HepG2 (cell line): ENCODE data around the gene CDC34. TPM values are rescaled to one million over a fixed set of nuclear protein-coding genes. Genes with fewer than 3 reads are reported as not detected.
A peak's percentile ranks its signal among the peaks of the same experiment; 100 is the strongest.

Experiments used
- ATAC-seq: fragments of 200-7000 bp; cut with Tn5 transposase; 3 replicates; pipeline ENCODE4 v1.9.1; 2020; ENCODE audit warnings: mild to moderate bottlenecking, moderate library complexity
- BruUV-seq: library from RNA; stranded (reverse); fragments of 400-500 nt; replicated peaks from 2 replicates; lab custom pipeline; 2021; lab: Mats Ljungman, UMichigan
- CTCF ChIA-PET: fragments of 300-600 bp; formaldehyde crosslinking; extraction: SDS; loops from one replicate; lab custom pipeline; 2021; ENCODE audit warnings: low total read pairs, inconsistent platforms, low intra/inter-chr PET ratio; lab: Yijun Ruan, JAX
- POLR2A ChIA-PET: fragments of 350-600 bp; sonication (Branson Sonifier 250); formaldehyde crosslinking; loops from one replicate; lab custom pipeline; 2020; ENCODE audit warnings: antibody characterized with exemption, inconsistent platforms; lab: Yijun Ruan, JAX
- DNase-seq: peaks from one replicate; pipeline ENCODE4 v3.0.0-alpha.2; 2015; ENCODE audit warnings: low spot score
- FAIRE-seq: peaks from 3 replicates; lab custom pipeline; 2011; peaks lifted over from hg19 to GRCh38; lab: Jason Lieb, UNC
- H2AFZ ChIP-seq: one replicate; pipeline ENCODE4 v1.6.1; 2011; ENCODE audit warnings: low read length, inconsistent platforms
- H3K27ac ChIP-seq: fragments of 300-600 bp; 3 replicates; pipeline ENCODE4 v1.8.0; 2011; ENCODE audit warnings: mixed run types, mild to moderate bottlenecking, mixed read lengths, low read length, inconsistent platforms; ENCODE audit not compliant: insufficient read depth; ENCODE audit errors: extremely low read length
- H3K27me3 ChIP-seq, 2 experiments: fragments of 200-600 bp in 1 of 2; 2 replicates in 1 of 2; 3 replicates in 1 of 2; pipeline versions ENCODE4 v1.6.0 to v1.8.0; 2011; ENCODE audit warnings: low read length in 2 of 2, mild to moderate bottlenecking in 2 of 2, moderate library complexity in 2 of 2, inconsistent platforms in 1 of 2; ENCODE audit not compliant: insufficient read depth in 2 of 2, control insufficient read depth in 1 of 2
- H3K36me3 ChIP-seq, 2 experiments: fragments of 200-600 bp in 1 of 2; replicated peaks in 1 of 2; 2 replicates in 1 of 2; 3 replicates in 1 of 2; pipeline versions ENCODE4 v1.5.1 to v1.8.0; 2011; ENCODE audit warnings: low read length in 2 of 2, inconsistent platforms in 1 of 2; ENCODE audit not compliant: insufficient read depth in 2 of 2, control insufficient read depth in 1 of 2
- H3K4me1 ChIP-seq: 2 replicates; pipeline ENCODE4 v1.5.1; 2012; ENCODE audit warnings: low read length, inconsistent platforms; ENCODE audit not compliant: insufficient read depth
- H3K4me2 ChIP-seq: 2 replicates; pipeline ENCODE4 v1.6.0; 2011; ENCODE audit warnings: low read depth, low read length, inconsistent platforms
- H3K4me3 ChIP-seq, 3 experiments: fragments of 200-600 bp in 1 of 3; sonication (generic), shearing (Covaris generic) in 1 of 3; replicated peaks in 1 of 3; 2 replicates each; pipeline ENCODE4 v1.5.1; 2011 to 2016; ENCODE audit warnings: low read length in 3 of 3, inconsistent platforms in 2 of 3, low read depth in 2 of 3, mild to moderate bottlenecking in 2 of 3, control low read depth in 1 of 3, mixed read lengths in 1 of 3; ENCODE audit not compliant: insufficient read depth in 1 of 3
- H3K79me2 ChIP-seq: one replicate; pipeline ENCODE4 v1.6.1; 2011; ENCODE audit warnings: low read length, inconsistent platforms; ENCODE audit not compliant: insufficient read depth
- H3K9ac ChIP-seq: 2 replicates; pipeline ENCODE4 v1.6.0; 2011; ENCODE audit warnings: mild to moderate bottlenecking, low read depth, low read length, inconsistent platforms; ENCODE audit not compliant: insufficient read depth
- H3K9me3 ChIP-seq: 2 replicates; pipeline ENCODE4 v1.5.1; 2012; ENCODE audit warnings: mild to moderate bottlenecking, low read length
- H4K20me1 ChIP-seq: 2 replicates; pipeline ENCODE4 v1.6.0; 2011; ENCODE audit warnings: inconsistent platforms, mild to moderate bottlenecking, low read length, moderate library complexity; ENCODE audit not compliant: insufficient read depth
- GATAD1 ChIP-seq: IDR thresholded peaks from 2 replicates; pipeline ENCODE4 v1.6.1; 2016; ENCODE audit warnings: missing genetic modification reagents, missing compliant biosample characterization
- GLI4 ChIP-seq: sonication (generic); formaldehyde crosslinking; IDR thresholded peaks from 2 replicates; pipeline ENCODE4 v1.5.1; 2020; ENCODE audit warnings: missing genetic modification reagents, mild to moderate bottlenecking, moderate library complexity, borderline replicate concordance
- HOXA5 ChIP-seq: sonication (generic); formaldehyde crosslinking; IDR thresholded peaks from 2 replicates; pipeline ENCODE4 v1.4.0; 2020; ENCODE audit warnings: missing genetic modification reagents
- KLF12 ChIP-seq: sonication (generic); formaldehyde crosslinking; IDR thresholded peaks from 2 replicates; pipeline ENCODE4 v1.4.0; 2020; ENCODE audit warnings: missing genetic modification reagents, borderline replicate concordance
- MEIS2 ChIP-seq: sonication (generic); formaldehyde crosslinking; IDR thresholded peaks from 2 replicates; pipeline ENCODE4 v1.9.0; 2021; ENCODE audit warnings: mild to moderate bottlenecking, missing genetic modification reagents
- ZFP62 ChIP-seq: sonication (generic); formaldehyde crosslinking; IDR thresholded peaks from 2 replicates; pipeline ENCODE4 v1.4.0; 2020; ENCODE audit warnings: missing genetic modification reagents
- ZNF253 ChIP-seq: sonication (generic); formaldehyde crosslinking; IDR thresholded peaks from 2 replicates; pipeline ENCODE4 v1.8.0; 2022; ENCODE audit warnings: mild to moderate bottlenecking, missing genetic modification reagents, borderline replicate concordance
- ZNF775 ChIP-seq: sonication (generic); formaldehyde crosslinking; IDR thresholded peaks from 2 replicates; pipeline ENCODE4 v1.4.0; 2020; ENCODE audit warnings: missing genetic modification reagents, mild to moderate bottlenecking, moderate library complexity, borderline replicate concordance
- WGBS: methylation state at CpG from one replicate; pipeline ENCODE4 v1.1.6; 2017; ENCODE audit warnings: low lambda C conversion rate; 5-methylcytosine and 5-hydroxymethylcytosine counted together
- in situ Hi-C: cut with HindIII; loops from 2 replicates; pipeline ENCODE4 v1.10.0; 2017; ENCODE audit warnings: low pct_unique_long_range_greater_than_20kb; ENCODE audit not compliant: extremely low pct_ligation_motif_present
- intact Hi-C: fragments of 100-400 bp; cut with micrococcal nuclease; formaldehyde crosslinking; loops from one replicate; pipeline ENCODE4 v1.10.0; 2022; ENCODE audit not compliant: unreplicated experiment
- polyA plus RNA-seq, 8 experiments: library from polyadenylated mRNA; depleted of rRNA in 3 of 8; stranded (reverse) in 7 of 8; unstranded in 1 of 8; fragments of >200 nt; fragmentation: Illumina TruSeq in 4 of 8; extraction: Trizol in 4 of 8; gene quantifications; 2 replicates each; pipeline versions ENCODE4 v1.2.1 to v1.2.3, GENCODE V29; 2011 to 2016; ENCODE audit warnings: low read depth in 4 of 8, missing spikeins in 1 of 8, mixed read lengths in 1 of 8; ENCODE audit not compliant: insufficient read depth in 1 of 8
- total RNA-seq, 5 experiments: library from RNA; depleted of rRNA; stranded (reverse); fragments of >200 nt; fragmentation: Illumina TruSeq; extraction: Trizol; gene quantifications; 2 replicates each; pipeline ENCODE4 v1.2.3, GENCODE V29; 2016; ENCODE audit warnings: low read depth in 1 of 5
- TF ChIP-seq, protein P1 (sequence below): sonication (generic); formaldehyde crosslinking; IDR thresholded peaks from 2 replicates; pipeline ENCODE4 v1.4.0; 2020; ENCODE audit warnings: low read depth, mild to moderate bottlenecking, missing genetic modification reagents
- TF ChIP-seq, protein P2 (sequence below): sonication (generic); formaldehyde crosslinking; IDR thresholded peaks from 2 replicates; pipeline ENCODE4 v1.5.0; 2020; ENCODE audit warnings: missing genetic modification reagents
- TF ChIP-seq, protein P3 (sequence below): sonication (generic); formaldehyde crosslinking; IDR thresholded peaks from 2 replicates; pipeline ENCODE4 v1.5.1; 2020; ENCODE audit warnings: missing genetic modification reagents, mild to moderate bottlenecking, borderline replicate concordance
- TF ChIP-seq, protein P4 (sequence below): sonication (generic); formaldehyde crosslinking; IDR thresholded peaks from 2 replicates; pipeline ENCODE4 v1.4.0; 2020; ENCODE audit warnings: missing genetic modification reagents
- TF ChIP-seq, protein P5 (sequence below): IDR thresholded peaks from 2 replicates; pipeline ENCODE4 v1.6.1; 2016
- TF ChIP-seq, protein P6 (sequence below): sonication (generic); formaldehyde crosslinking; IDR thresholded peaks from 2 replicates; pipeline ENCODE4 v1.5.0; 2020; ENCODE audit warnings: missing genetic modification reagents
- TF ChIP-seq, protein P7 (sequence below): sonication (generic); formaldehyde crosslinking; IDR thresholded peaks from 2 replicates; pipeline ENCODE4 v1.5.0; 2020; ENCODE audit warnings: missing genetic modification reagents

CDC34 gene
- total and polyA plus RNA-seq, 2 of the 13 experiments (the other 11 are each of a cell fraction or from before 2014, with no cell fraction given): 138 to 150 TPM

DNA sequence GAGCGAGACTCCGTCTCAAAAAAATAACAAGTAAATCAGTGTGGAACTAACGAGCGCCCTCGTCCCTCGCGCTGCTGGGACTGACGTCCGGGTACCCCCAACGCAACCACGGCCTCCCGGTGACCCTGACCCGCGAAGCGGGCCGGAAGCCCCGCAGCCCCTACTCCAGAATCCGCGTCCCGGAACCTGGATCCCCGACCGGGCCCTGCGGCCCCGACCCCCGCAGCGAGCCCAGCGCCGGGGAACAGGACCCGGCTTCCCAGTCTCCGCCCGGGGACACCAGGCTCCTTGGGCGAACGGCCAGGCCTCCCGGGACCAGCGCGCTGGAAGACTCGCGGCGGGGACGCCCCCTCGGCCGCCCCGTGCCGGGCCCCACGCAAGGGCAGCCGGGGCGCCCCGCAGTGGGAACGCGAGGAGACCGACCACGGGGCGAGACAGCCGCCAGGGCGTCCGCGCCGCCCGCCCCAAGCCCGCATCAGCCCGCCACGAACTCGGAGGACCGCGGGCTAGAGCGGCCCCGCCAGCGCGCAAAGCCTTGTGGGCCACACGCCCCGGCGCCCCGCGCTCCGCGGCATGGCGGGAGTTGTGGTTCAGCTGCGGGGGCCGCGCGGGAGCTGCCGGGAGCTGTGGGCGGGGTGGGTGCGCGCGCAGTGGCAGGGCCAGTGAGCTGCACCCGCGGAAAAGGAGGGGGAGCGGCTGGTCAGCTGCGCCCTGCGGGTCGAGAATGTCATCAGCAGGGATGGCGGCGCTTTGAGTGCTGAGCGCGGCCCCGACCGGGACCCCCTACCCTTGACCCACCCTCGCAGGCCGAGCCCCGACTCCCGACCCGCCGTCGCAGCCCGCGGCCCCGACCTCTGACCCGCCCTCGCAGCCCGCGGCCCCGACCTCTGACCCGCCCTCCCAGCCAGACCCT is 42.8 kb upstream of the CDC34 start:
- POLR2A ChIA-PET: interaction anchor here (0.6 to 2.1 kb wide), 7 partner anchors 9 to 42 kb away, joined by 3 to 19 read pairs (median 6); partner anchors contain the start of gene CDC34
- Histone ChIP-seq H3K4me1 (peaks cover 57% of the 10 kb centered on the region), H2AFZ (no peak overlapping the region), H3K79me2 (peaks cover 3% of the 10 kb centered on the region), H4K20me1 (no peaks in the 10 kb centered on the region), H3K9me3 (no peaks in the 10 kb centered on the region), H3K4me2 (peak overlapping the region; percentile 84), H3K36me3 (no peaks in the 10 kb centered on the region), H3K27me3 (no peaks in the 10 kb centered on the region), H3K9ac (peak overlapping the region; percentile 97), H3K27ac (peak overlapping the region; percentile 99), H3K4me3 (peak overlapping the region; percentile 92 to 94 (median 93))
- 12% methylated on average over 15 of the region's 114 CpGs for WGBS
- in situ Hi-C loops (no loop called here), intact Hi-C loops (no loop called here)
- BruUV-seq: TSS peak; percentile 71
- ATAC-seq (peak; percentile 79), FAIRE-seq (no peak), DNase-seq (peak; percentile 82)
- CTCF ChIA-PET: no interaction called here
- TF ChIP-seq GATAD1 (peak; percentile 91), GLI4 (CRISPR knock-in tag) (no peak), ZNF775 (CRISPR knock-in tag) (no peak), HOXA5 (CRISPR knock-in tag) (no peak; the same call in none of the 2 replicates), KLF12 (CRISPR knock-in tag) (peak; percentile 95), ZNF253 (CRISPR knock-in tag) (peak; percentile 66; the same call in 1 of the 2 replicates), MEIS2 (CRISPR knock-in tag) (peak; percentile 76), ZFP62 (CRISPR knock-in tag) (peak; percentile 94; the same call in 1 of the 2 replicates)
- TF ChIP-seq, protein P1, sequence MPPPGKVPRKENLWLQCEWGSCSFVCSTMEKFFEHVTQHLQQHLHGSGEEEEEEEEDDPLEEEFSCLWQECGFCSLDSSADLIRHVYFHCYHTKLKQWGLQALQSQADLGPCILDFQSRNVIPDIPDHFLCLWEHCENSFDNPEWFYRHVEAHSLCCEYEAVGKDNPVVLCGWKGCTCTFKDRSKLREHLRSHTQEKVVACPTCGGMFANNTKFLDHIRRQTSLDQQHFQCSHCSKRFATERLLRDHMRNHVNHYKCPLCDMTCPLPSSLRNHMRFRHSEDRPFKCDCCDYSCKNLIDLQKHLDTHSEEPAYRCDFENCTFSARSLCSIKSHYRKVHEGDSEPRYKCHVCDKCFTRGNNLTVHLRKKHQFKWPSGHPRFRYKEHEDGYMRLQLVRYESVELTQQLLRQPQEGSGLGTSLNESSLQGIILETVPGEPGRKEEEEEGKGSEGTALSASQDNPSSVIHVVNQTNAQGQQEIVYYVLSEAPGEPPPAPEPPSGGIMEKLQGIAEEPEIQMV (CRISPR knock-in tag): peak; percentile 79
- TF ChIP-seq, protein P2, sequence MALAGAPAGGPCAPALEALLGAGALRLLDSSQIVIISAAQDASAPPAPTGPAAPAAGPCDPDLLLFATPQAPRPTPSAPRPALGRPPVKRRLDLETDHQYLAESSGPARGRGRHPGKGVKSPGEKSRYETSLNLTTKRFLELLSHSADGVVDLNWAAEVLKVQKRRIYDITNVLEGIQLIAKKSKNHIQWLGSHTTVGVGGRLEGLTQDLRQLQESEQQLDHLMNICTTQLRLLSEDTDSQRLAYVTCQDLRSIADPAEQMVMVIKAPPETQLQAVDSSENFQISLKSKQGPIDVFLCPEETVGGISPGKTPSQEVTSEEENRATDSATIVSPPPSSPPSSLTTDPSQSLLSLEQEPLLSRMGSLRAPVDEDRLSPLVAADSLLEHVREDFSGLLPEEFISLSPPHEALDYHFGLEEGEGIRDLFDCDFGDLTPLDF (CRISPR knock-in tag): peak; percentile 95
- TF ChIP-seq, protein P3, sequence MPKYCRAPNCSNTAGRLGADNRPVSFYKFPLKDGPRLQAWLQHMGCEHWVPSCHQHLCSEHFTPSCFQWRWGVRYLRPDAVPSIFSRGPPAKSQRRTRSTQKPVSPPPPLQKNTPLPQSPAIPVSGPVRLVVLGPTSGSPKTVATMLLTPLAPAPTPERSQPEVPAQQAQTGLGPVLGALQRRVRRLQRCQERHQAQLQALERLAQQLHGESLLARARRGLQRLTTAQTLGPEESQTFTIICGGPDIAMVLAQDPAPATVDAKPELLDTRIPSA (CRISPR knock-in tag): no peak
- TF ChIP-seq, protein P4, sequence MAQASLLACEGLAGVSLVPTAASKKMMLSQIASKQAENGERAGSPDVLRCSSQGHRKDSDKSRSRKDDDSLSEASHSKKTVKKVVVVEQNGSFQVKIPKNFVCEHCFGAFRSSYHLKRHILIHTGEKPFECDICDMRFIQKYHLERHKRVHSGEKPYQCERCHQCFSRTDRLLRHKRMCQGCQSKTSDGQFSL (CRISPR knock-in tag): peak; percentile 48; the same call in 1 of the 2 replicates
- TF ChIP-seq, protein P5, sequence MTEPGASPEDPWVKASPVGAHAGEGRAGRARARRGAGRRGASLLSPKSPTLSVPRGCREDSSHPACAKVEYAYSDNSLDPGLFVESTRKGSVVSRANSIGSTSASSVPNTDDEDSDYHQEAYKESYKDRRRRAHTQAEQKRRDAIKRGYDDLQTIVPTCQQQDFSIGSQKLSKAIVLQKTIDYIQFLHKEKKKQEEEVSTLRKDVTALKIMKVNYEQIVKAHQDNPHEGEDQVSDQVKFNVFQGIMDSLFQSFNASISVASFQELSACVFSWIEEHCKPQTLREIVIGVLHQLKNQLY (CRISPR knock-in tag): no peak
- TF ChIP-seq, protein P6, sequence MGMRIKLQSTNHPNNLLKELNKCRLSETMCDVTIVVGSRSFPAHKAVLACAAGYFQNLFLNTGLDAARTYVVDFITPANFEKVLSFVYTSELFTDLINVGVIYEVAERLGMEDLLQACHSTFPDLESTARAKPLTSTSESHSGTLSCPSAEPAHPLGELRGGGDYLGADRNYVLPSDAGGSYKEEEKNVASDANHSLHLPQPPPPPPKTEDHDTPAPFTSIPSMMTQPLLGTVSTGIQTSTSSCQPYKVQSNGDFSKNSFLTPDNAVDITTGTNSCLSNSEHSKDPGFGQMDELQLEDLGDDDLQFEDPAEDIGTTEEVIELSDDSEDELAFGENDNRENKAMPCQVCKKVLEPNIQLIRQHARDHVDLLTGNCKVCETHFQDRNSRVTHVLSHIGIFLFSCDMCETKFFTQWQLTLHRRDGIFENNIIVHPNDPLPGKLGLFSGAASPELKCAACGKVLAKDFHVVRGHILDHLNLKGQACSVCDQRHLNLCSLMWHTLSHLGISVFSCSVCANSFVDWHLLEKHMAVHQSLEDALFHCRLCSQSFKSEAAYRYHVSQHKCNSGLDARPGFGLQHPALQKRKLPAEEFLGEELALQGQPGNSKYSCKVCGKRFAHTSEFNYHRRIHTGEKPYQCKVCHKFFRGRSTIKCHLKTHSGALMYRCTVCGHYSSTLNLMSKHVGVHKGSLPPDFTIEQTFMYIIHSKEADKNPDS (CRISPR knock-in tag): peak; percentile 52; the same call in 1 of the 2 replicates
- TF ChIP-seq, protein P7, sequence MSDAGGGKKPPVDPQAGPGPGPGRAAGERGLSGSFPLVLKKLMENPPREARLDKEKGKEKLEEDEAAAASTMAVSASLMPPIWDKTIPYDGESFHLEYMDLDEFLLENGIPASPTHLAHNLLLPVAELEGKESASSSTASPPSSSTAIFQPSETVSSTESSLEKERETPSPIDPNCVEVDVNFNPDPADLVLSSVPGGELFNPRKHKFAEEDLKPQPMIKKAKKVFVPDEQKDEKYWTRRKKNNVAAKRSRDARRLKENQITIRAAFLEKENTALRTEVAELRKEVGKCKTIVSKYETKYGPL (CRISPR knock-in tag): no peak
